Hepatocyte (in vitro differentiated cells): ENCODE results near the gene WHRN. TPM values are rescaled to one million over a fixed set of nuclear protein-coding genes. Genes with fewer than 3 reads are reported as not detected.

ENCODE experiments used
- DNase-seq: peaks from one replicate; pipeline ENCODE4 v3.0.0-alpha.2; 2016; ENCODE audit warnings: low spot score
- H2AFZ ChIP-seq: fragments of 200-600 bp; sonication (generic); 2 replicates; pipeline ENCODE4 v1.6.0; 2016; ENCODE audit warnings: antibody characterized with exemption, mild to moderate bottlenecking
- H3K27ac ChIP-seq: fragments of 200-600 bp; sonication (generic); 2 replicates; pipeline ENCODE4 v1.5.1; 2016; ENCODE audit warnings: mild to moderate bottlenecking
- H3K27me3 ChIP-seq: fragments of 200-600 bp; sonication (generic); 2 replicates; pipeline ENCODE4 v1.6.1; 2016
- H3K36me3 ChIP-seq: fragments of 200-600 bp; sonication (generic); replicated peaks from 2 replicates; pipeline ENCODE4 v1.5.1; 2016; ENCODE audit warnings: low read depth; ENCODE audit not compliant: insufficient read depth
- H3K4me1 ChIP-seq: fragments of 200-600 bp; sonication (generic); 2 replicates; pipeline ENCODE4 v1.5.1; 2016; ENCODE audit warnings: mild to moderate bottlenecking, moderate library complexity; ENCODE audit not compliant: insufficient read depth
- H3K4me2 ChIP-seq: fragments of 200-600 bp; sonication (generic); 2 replicates; pipeline ENCODE4 v1.6.0; 2016
- H3K4me3 ChIP-seq: fragments of 200-600 bp; sonication (generic); 2 replicates; pipeline ENCODE4 v1.5.1; 2016; ENCODE audit warnings: mild to moderate bottlenecking
- H3K79me2 ChIP-seq: fragments of 200-600 bp; sonication (generic); 2 replicates; pipeline ENCODE4 v1.6.0; 2017; ENCODE audit warnings: mild to moderate bottlenecking
- H3K9me2 ChIP-seq: fragments of 200-600 bp; sonication (generic); replicated peaks from 2 replicates; pipeline ENCODE4 v1.6.0; 2017; ENCODE audit warnings: mild to moderate bottlenecking; ENCODE audit not compliant: insufficient read depth
- H3K9me3 ChIP-seq: fragments of 200-600 bp; sonication (generic); 2 replicates; pipeline ENCODE4 v1.5.1; 2016; ENCODE audit warnings: low read depth, mild to moderate bottlenecking
- H4K20me1 ChIP-seq: fragments of 200-600 bp; sonication (generic); 2 replicates; pipeline ENCODE4 v1.6.0; 2016; ENCODE audit warnings: mild to moderate bottlenecking; ENCODE audit not compliant: insufficient read depth, poor library complexity, severe bottlenecking
- EZH2 ChIP-seq: fragments of 200-600 bp; sonication (generic); IDR thresholded peaks from 2 replicates; pipeline ENCODE4 v1.6.1; 2016; ENCODE audit warnings: antibody characterized with exemption, mild to moderate bottlenecking, borderline replicate concordance
- EZH2phosphoT487 ChIP-seq: fragments of 200-600 bp; sonication (generic); IDR thresholded peaks from one replicate; pipeline ENCODE4 v1.6.1; 2018; ENCODE audit warnings: antibody characterized with exemption, mild to moderate bottlenecking, low read depth, moderate library complexity; ENCODE audit not compliant: unreplicated experiment, severe bottlenecking
- WGBS: methylation state at CpG from one replicate; pipeline ENCODE4 v1.1.6; 2016; ENCODE audit warnings: low lambda C conversion rate; ENCODE audit errors: missing lambda C conversion rate; 5-methylcytosine and 5-hydroxymethylcytosine counted together
- polyA plus RNA-seq: library from polyadenylated mRNA; unstranded; fragments of >200 nt; fragmentation: Nextera tagmentation; extraction: Ambion mirVana; gene quantifications from 2 replicates; pipeline ENCODE4 v1.2.1, GENCODE V29; 2016
- total RNA-seq: library from RNA; depleted of rRNA; stranded (reverse); fragments of >200 nt; gene quantifications from 2 replicates; pipeline ENCODE4 v1.2.3, GENCODE V29; 2014
- TF ChIP-seq, protein P1 (sequence below): fragments of 200-600 bp; sonication (generic); IDR thresholded peaks from 2 replicates; pipeline ENCODE4 v1.5.1; 2016; ENCODE audit warnings: antibody characterized with exemption, mild to moderate bottlenecking; ENCODE audit not compliant: poor library complexity

Gene WHRN
- total and polyA plus RNA-seq, 2 experiments from 2014 or later: 3.2 to 6.6 TPM

DNA sequence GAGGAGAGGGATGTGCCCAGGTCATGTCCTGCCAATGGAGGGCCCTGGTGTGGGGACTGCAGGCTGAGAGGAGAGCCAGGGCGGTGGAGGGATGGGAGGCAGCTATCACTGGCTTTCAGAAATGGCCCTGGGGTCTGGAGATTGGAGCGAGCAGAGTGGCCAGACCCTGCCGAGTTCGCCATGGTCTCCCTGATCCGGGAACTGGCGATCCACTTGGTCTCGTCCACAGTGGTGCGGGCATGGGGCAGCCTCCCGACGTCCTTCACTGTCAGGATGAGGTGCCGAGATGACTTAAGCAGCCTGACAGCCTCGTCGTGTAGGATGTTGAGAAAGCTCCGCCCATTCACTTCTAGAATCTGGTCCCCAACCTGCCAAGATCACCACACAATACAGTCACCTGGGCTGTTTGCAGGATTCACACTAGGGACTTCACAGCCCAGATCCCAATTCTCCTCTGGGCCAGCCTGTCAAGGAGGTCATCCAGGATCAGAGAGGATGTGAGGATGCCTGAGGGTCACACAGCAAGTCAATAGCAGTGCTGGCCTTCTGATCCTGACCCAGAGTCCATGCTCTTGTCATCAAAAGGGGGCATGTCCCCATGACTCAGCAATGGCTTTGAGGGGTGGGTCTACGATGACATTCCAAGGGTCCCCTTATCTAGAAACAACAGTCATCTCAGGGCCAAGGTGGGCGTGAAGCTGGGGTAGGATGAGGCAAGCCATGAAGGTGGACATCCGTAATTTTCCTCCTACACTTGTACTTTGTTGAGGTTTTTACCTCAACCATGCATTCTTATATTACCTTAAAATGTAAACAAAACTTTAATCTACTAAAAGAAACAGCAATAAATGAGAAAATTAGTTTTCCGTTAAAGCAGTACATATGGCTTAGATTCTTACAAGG, 79.0 kb downstream of the WHRN start:
- WGBS: 89% methylated on average over 18 of the region's 18 CpGs
- Histone ChIP-seq H3K27me3 (no peaks in the 10 kb centered on the region), H4K20me1 (no peaks in the 10 kb centered on the region), H3K79me2 (no peaks in the 10 kb centered on the region), H3K9me3 (no peaks in the 10 kb centered on the region), H2AFZ (no peak overlapping the region), H3K27ac (no peak overlapping the region), H3K9me2 (no peaks in the 10 kb centered on the region), H3K36me3 (no peaks in the 10 kb centered on the region), H3K4me3 (no peak overlapping the region), H3K4me1 (no peaks in the 10 kb centered on the region), H3K4me2 (no peak overlapping the region)
- no peak for DNase-seq
- no peak for TF ChIP-seq EZH2phosphoT487

DNA sequence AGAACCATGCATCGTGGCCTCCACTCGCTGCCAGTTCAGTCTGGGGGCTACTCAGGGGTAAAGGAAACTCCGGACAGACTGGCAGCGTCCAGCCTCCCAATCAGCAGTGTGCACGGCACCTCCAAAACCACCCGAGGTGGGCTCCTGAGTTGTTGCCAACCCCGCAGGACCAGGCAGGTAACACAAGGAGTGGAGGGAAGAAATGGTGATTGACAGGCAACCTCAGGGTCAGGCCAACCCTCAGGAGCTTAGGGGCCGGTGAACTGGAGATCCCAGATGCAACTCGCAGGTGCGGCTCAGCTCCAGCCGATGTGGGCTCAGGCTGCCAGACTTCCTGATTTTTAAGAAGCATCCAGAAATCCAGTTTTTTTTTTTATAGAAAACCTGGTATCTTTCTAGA, 80.1 kb downstream of the WHRN start:
- no peaks in the 10 kb centered on the region for H4K20me1 ChIP-seq
- TF ChIP-seq EZH2phosphoT487: no peak
- TF ChIP-seq, protein P1, sequence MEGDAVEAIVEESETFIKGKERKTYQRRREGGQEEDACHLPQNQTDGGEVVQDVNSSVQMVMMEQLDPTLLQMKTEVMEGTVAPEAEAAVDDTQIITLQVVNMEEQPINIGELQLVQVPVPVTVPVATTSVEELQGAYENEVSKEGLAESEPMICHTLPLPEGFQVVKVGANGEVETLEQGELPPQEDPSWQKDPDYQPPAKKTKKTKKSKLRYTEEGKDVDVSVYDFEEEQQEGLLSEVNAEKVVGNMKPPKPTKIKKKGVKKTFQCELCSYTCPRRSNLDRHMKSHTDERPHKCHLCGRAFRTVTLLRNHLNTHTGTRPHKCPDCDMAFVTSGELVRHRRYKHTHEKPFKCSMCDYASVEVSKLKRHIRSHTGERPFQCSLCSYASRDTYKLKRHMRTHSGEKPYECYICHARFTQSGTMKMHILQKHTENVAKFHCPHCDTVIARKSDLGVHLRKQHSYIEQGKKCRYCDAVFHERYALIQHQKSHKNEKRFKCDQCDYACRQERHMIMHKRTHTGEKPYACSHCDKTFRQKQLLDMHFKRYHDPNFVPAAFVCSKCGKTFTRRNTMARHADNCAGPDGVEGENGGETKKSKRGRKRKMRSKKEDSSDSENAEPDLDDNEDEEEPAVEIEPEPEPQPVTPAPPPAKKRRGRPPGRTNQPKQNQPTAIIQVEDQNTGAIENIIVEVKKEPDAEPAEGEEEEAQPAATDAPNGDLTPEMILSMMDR: no peak
- TF ChIP-seq EZH2: no peak
- no peak overlapping the region for H3K27ac ChIP-seq
- no peaks in the 10 kb centered on the region for H3K9me2 ChIP-seq
- 92% methylated on average over 11 of the region's 11 CpGs for WGBS
- no peak overlapping the region for H3K4me3 ChIP-seq
- no peaks in the 10 kb centered on the region for H3K9me3 ChIP-seq
- H2AFZ ChIP-seq: no peak overlapping the region
- H3K79me2 ChIP-seq: no peaks in the 10 kb centered on the region
- H3K27me3 ChIP-seq: no peaks in the 10 kb centered on the region
- DNase-seq: no peak
- no peaks in the 10 kb centered on the region for H3K4me1 ChIP-seq
- no peaks in the 10 kb centered on the region for H3K36me3 ChIP-seq
- H3K4me2 ChIP-seq: no peak overlapping the region

DNA sequence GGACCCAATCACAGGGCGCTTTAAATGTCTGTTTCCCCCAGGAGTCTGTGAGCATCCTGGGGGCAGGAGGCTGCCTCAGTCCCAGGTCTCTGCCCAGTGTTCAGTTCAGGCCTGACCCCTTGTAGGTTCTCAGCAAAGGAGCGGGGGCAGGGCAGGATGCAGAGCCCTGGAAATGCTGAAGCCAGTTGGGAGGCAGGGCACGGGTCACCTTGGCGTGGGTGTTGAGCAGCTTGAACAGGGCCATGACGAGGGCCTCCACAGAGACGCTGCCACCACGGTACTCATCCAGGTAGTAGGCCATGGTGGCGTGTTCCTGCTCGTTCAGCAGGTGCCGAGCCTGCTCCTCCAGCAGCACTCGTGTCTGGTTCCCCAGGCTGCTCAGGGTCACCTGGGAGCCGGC, 81.1 kb downstream of the WHRN start:
- Histone ChIP-seq H4K20me1 (no peaks in the 10 kb centered on the region), H3K27me3 (no peaks in the 10 kb centered on the region), H3K4me1 (no peaks in the 10 kb centered on the region), H3K27ac (no peak overlapping the region), H2AFZ (no peak overlapping the region), H3K9me3 (no peaks in the 10 kb centered on the region), H3K36me3 (no peaks in the 10 kb centered on the region), H3K4me3 (no peak overlapping the region), H3K9me2 (no peaks in the 10 kb centered on the region), H3K79me2 (no peaks in the 10 kb centered on the region), H3K4me2 (no peak overlapping the region)
- DNase-seq: no peak
- WGBS: 87% methylated on average over 12 of the region's 12 CpGs
- no peak for TF ChIP-seq EZH2
- TF ChIP-seq, protein P1: no peak
- no peak for TF ChIP-seq EZH2phosphoT487

DNA sequence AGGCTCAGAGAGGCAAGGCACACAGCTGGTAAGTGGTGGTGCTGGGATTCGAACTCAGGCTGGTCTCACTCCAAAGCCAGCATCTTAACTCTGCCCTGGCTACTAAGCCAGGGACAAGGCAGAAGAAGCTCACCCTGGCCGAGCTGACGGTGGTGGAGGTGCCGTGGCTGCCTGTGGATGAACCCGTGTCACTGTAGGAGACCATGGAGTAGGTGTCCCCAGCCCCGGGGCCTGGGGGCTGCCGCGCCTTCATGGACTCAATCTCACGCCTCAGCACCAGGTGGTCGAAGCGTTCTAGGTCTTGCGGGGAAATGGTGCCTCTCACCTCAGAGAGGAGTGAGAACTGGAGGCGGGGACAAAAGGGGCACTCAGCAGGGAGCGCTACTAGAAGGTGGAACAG, 82.1 kb downstream of the WHRN start:
- TF ChIP-seq EZH2 (no peak), EZH2phosphoT487 (no peak)
- TF ChIP-seq, protein P1: no peak

More for the DNA sequence above, 82.1 kb downstream of the WHRN start:
- no peak overlapping the region for H3K4me2 ChIP-seq
- no peak overlapping the region for H3K27ac ChIP-seq
- no peaks in the 10 kb centered on the region for H3K9me3 ChIP-seq
- no peaks in the 10 kb centered on the region for H3K9me2 ChIP-seq
- no peaks in the 10 kb centered on the region for H3K27me3 ChIP-seq
- no peak overlapping the region for H3K4me3 ChIP-seq
- no peaks in the 10 kb centered on the region for H3K79me2 ChIP-seq
- H2AFZ ChIP-seq: no peak overlapping the region
- no peaks in the 10 kb centered on the region for H3K36me3 ChIP-seq
- DNase-seq: no peak
- H3K4me1 ChIP-seq: no peaks in the 10 kb centered on the region
- no peaks in the 10 kb centered on the region for H4K20me1 ChIP-seq
- WGBS: 93% methylated on average over 14 of the region's 14 CpGs
